SH-SY5Y (cell line): Measurements from ENCODE around the gene PLAGL2.

Source experiments
- GATA2 ChIP-seq: IDR thresholded peaks from 2 replicates; pipeline ENCODE4 v1.6.1; 2011; ENCODE audit warnings: mild to moderate bottlenecking, low read depth, low read length
- GATA3 ChIP-seq: IDR thresholded peaks from 2 replicates; pipeline ENCODE4 v1.6.1; 2011; ENCODE audit warnings: low read depth, mild to moderate bottlenecking, low read length, moderate library complexity

GRCh38 chr20:32231245-32231644 lies 23.7 kb upstream of the PLAGL2 start:
- no peak for TF ChIP-seq GATA2
- TF ChIP-seq GATA3, result no peak
